GM23338 (cell line): ENCODE measurements around the gene TMEM271. TPM values are rescaled to one million over a fixed set of nuclear protein-coding genes. Genes with fewer than 3 reads are reported as not detected.

Source experiments
- ATAC-seq: fragments of 200-7000 bp; cut with Tn5 transposase; 3 replicates; pipeline ENCODE4 v1.9.1; 2020
- DNase-seq: peaks from one replicate; pipeline ENCODE4 v3.0.0-alpha.2; 2015; ENCODE audit warnings: low spot score
- H2AFZ ChIP-seq: fragments of 200-600 bp; sonication (generic); 2 replicates; pipeline ENCODE4 v1.8.0; 2016; ENCODE audit warnings: antibody characterized with exemption, mild to moderate bottlenecking, moderate library complexity
- H3F3A ChIP-seq: fragments of 200-600 bp; sonication (generic); replicated peaks from 2 replicates; pipeline ENCODE4 v1.8.0; 2017; ENCODE audit warnings: antibody characterized with exemption, mixed run types, low read depth
- H3K27ac ChIP-seq: fragments of 200-600 bp; sonication (generic); 2 replicates; pipeline ENCODE4 v1.6.1; 2016; ENCODE audit warnings: low read depth
- H3K27me3 ChIP-seq: fragments of 200-600 bp; sonication (generic); 2 replicates; pipeline ENCODE4 v1.8.0; 2016; ENCODE audit warnings: mild to moderate bottlenecking, mixed run types, moderate library complexity; ENCODE audit not compliant: insufficient read depth
- H3K36me3 ChIP-seq: fragments of 200-600 bp; sonication (generic); 2 replicates; pipeline ENCODE4 v1.8.0; 2016; ENCODE audit warnings: mild to moderate bottlenecking; ENCODE audit not compliant: insufficient read depth
- H3K4me1 ChIP-seq: fragments of 200-600 bp; sonication (generic); 2 replicates; pipeline ENCODE4 v1.8.0; 2016; ENCODE audit warnings: mild to moderate bottlenecking, moderate library complexity; ENCODE audit not compliant: insufficient read depth
- H3K4me2 ChIP-seq: fragments of 200-600 bp; sonication (generic); 2 replicates; pipeline ENCODE4 v1.7.1; 2017; ENCODE audit warnings: mixed run types
- H3K4me3 ChIP-seq: fragments of 200-600 bp; sonication (generic); 2 replicates; pipeline ENCODE4 v1.6.1; 2016; ENCODE audit warnings: mixed run types
- H3K79me2 ChIP-seq: fragments of 200-600 bp; sonication (generic); replicated peaks from 2 replicates; pipeline ENCODE4 v1.8.0; 2017; ENCODE audit warnings: mild to moderate bottlenecking; ENCODE audit not compliant: insufficient read depth
- H3K9me2 ChIP-seq: fragments of 200-600 bp; sonication (generic); 2 replicates; pipeline ENCODE4 v1.8.0; 2017; ENCODE audit not compliant: insufficient read depth
- H4K20me1 ChIP-seq: fragments of 200-600 bp; sonication (generic); replicated peaks from 2 replicates; pipeline ENCODE4 v1.8.0; 2017; ENCODE audit warnings: mild to moderate bottlenecking; ENCODE audit not compliant: insufficient read depth
- H3K27ac Mint-ChIP-seq: 2 replicates; pipeline ENCODE4 v1.8.0; 2020; ENCODE audit warnings: inconsistent platforms, mild to moderate bottlenecking, moderate library complexity, mixed read lengths
- H3K27me3 Mint-ChIP-seq: 3 replicates; pipeline ENCODE4 v1.8.0; 2022; ENCODE audit warnings: low read depth, mild to moderate bottlenecking, moderate library complexity, mixed read lengths, inconsistent platforms; ENCODE audit not compliant: insufficient read depth, poor library complexity
- H3K36me3 Mint-ChIP-seq: 3 replicates; pipeline ENCODE4 v1.8.0; 2021; ENCODE audit warnings: low read depth, mild to moderate bottlenecking, inconsistent platforms, moderate library complexity, mixed read lengths
- H3K4me1 Mint-ChIP-seq: 3 replicates; pipeline ENCODE4 v1.8.0; 2020; ENCODE audit warnings: mild to moderate bottlenecking, inconsistent platforms, mixed read lengths
- H3K4me3 Mint-ChIP-seq: 3 replicates; pipeline ENCODE4 v1.8.0; 2021; ENCODE audit warnings: moderate library complexity, mild to moderate bottlenecking, inconsistent platforms, mixed read lengths
- H3K9me3 Mint-ChIP-seq: 3 replicates; pipeline ENCODE4 v1.8.0; 2020; ENCODE audit warnings: moderate library complexity, mild to moderate bottlenecking, inconsistent platforms, mixed read lengths
- CTCF ChIP-seq, 2 experiments: fragments of 200-600 bp in 1 of 2; sonication (generic) in 1 of 2; conservative IDR thresholded peaks; 2 replicates each; pipeline versions ENCODE4 v1.5.1 to v1.6.1; 2016 to 2017; ENCODE audit warnings: antibody characterized with exemption in 2 of 2, low read depth in 2 of 2, mild to moderate bottlenecking in 2 of 2, moderate library complexity in 1 of 2
- EZH2 ChIP-seq: fragments of 200-600 bp; sonication (generic); IDR thresholded peaks from one replicate; pipeline ENCODE4 v1.8.0; 2017; ENCODE audit warnings: antibody characterized with exemption, mild to moderate bottlenecking, low read depth; ENCODE audit not compliant: unreplicated experiment
- NANOG ChIP-seq: IDR thresholded peaks from 2 replicates; pipeline ENCODE4 v1.6.1; 2016; ENCODE audit warnings: antibody characterized with exemption, borderline replicate concordance
- REST ChIP-seq: IDR thresholded peaks from one replicate; pipeline ENCODE4 v1.6.1; 2018; ENCODE audit warnings: antibody characterized with exemption; ENCODE audit not compliant: unreplicated experiment
- long read RNA-seq: library from polyadenylated mRNA; unstranded; transcript quantifications from one replicate; pipeline ENCODE4 v2.0.0, GENCODE V29; 2020; ENCODE audit not compliant: unreplicated experiment
- polyA plus RNA-seq: library from polyadenylated mRNA; unstranded; fragments of >200 nt; fragmentation: Nextera tagmentation; extraction: Ambion mirVana; gene quantifications from 2 replicates; pipeline ENCODE4 v1.2.1, GENCODE V29; 2016
- total RNA-seq: library from RNA; depleted of rRNA; stranded (reverse); fragments of >200 nt; shearing (Covaris generic); gene quantifications from 2 replicates; pipeline ENCODE4 v1.2.3, GENCODE V29; 2014; rRNA removed
- TF ChIP-seq, protein P1 (sequence below): fragments of 250-450 bp; sonication (Bioruptor Pico); IDR thresholded peaks from 2 replicates; pipeline ENCODE4 v1.5.0; 2020; ENCODE audit warnings: mild to moderate bottlenecking, moderate library complexity

The TMEM271 gene, protein sequence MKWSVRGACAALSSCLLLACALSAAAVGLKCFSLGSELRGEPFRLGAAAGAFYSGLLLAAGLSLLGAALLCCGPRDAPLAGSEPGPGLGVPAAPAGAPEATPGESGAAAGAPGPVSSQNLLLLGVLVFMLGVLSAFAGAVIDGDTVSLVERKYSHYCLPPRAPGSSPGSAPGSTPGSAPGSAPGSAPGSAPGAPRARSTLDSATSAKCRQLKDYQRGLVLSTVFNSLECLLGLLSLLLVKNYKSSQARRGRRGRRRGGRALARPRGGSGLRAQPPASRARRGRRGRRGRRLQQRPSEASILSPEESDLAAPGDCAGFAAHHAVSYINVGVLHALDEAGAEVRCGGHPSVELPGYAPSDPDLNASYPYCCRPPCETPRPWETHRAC
- total RNA-seq (0.62 TPM in 1 of 2 replicates, not detected in the other), polyA plus RNA-seq (0.11 and 0.21 TPM in 2 replicates)
- long read RNA-seq = 0 reads

- no peak within 1 kb of the TSS for H3K27ac Mint-ChIP-seq
- H4K20me1 ChIP-seq = peaks cover 5% of the 10 kb centered on the region; the same call in 1 of the 2 replicates
- peak; percentile 15 for TF ChIP-seq REST
- TF ChIP-seq EZH2 = peak; percentile 81
- TF ChIP-seq CTCF (conservative IDR thresholded peaks at IDR 0.05; ENCODE audit: low read depth in 2 of 2) = no peak
- DNase-seq (peak; percentile 83), ATAC-seq (peak; percentile 7)
- H3K36me3 ChIP-seq = no peaks in the 10 kb centered on the region
- H3K27me3 Mint-ChIP-seq = peaks cover 79% of the 10 kb centered on the region
- peak within 1 kb of the TSS; percentile 89 for H3K4me3 Mint-ChIP-seq
- H3K36me3 Mint-ChIP-seq = peaks cover 2% of the 10 kb centered on the region; the same call in 2 of the 3 replicates
- H3K27me3 ChIP-seq = peaks cover 91% of the 10 kb centered on the region
- H3K4me2 ChIP-seq = peak within 1 kb of the TSS; percentile 93
- H3K27ac ChIP-seq = no peak within 1 kb of the TSS
- peaks cover 6% of the 10 kb centered on the region; the same call in 2 of the 3 replicates for H3K9me3 Mint-ChIP-seq
- no peaks in the 10 kb centered on the region for H3K9me2 ChIP-seq
- H2AFZ ChIP-seq = peak within 1 kb of the TSS; percentile 92
- H3K79me2 ChIP-seq = no peaks in the 10 kb centered on the region
- peak within 1 kb of the TSS; percentile 83 for H3K4me3 ChIP-seq
- peaks cover 11% of the 10 kb centered on the region for H3F3A ChIP-seq
- H3K4me1 Mint-ChIP-seq = peaks cover 24% of the 10 kb centered on the region
- peaks cover 31% of the 10 kb centered on the region for H3K4me1 ChIP-seq
These were observed at the start of gene TMEM271 for GRCh38 chr4:576245-576821. TMEM271 (minus strand) TSS chr4:576295; CDS start chr4:576062, 233 bp downstream.

- Mint-ChIP-seq H3K27me3 (peaks cover 12% of the 10 kb centered on the region), H3K27ac (peak overlapping the region; percentile 44; the same call in 1 of the 2 replicates), H3K36me3 (no peaks in the 10 kb centered on the region; the same call in 2 of the 3 replicates), H3K9me3 (peaks cover under 1% of the 10 kb centered on the region; the same call in 1 of the 3 replicates), H3K4me3 (no peak overlapping the region), H3K4me1 (peaks cover 10% of the 10 kb centered on the region)
- no peak overlapping the region for H3K27ac ChIP-seq
- no peak for ATAC-seq
- H2AFZ ChIP-seq = peak overlapping the region; percentile 76
- no peak for DNase-seq
- H3K4me3 ChIP-seq = no peak overlapping the region
- H3K4me2 ChIP-seq = no peak overlapping the region
- H3K27me3 ChIP-seq = no peaks in the 10 kb centered on the region
- no peaks in the 10 kb centered on the region for H3K79me2 ChIP-seq
- H3K9me2 ChIP-seq = no peaks in the 10 kb centered on the region
- H3K36me3 ChIP-seq = no peaks in the 10 kb centered on the region
- H4K20me1 ChIP-seq = no peaks in the 10 kb centered on the region
- no peaks in the 10 kb centered on the region; the same call in 1 of the 2 replicates for H3K4me1 ChIP-seq
- no peaks in the 10 kb centered on the region for H3F3A ChIP-seq
- no peak for TF ChIP-seq NANOG
- TF ChIP-seq, protein P1, sequence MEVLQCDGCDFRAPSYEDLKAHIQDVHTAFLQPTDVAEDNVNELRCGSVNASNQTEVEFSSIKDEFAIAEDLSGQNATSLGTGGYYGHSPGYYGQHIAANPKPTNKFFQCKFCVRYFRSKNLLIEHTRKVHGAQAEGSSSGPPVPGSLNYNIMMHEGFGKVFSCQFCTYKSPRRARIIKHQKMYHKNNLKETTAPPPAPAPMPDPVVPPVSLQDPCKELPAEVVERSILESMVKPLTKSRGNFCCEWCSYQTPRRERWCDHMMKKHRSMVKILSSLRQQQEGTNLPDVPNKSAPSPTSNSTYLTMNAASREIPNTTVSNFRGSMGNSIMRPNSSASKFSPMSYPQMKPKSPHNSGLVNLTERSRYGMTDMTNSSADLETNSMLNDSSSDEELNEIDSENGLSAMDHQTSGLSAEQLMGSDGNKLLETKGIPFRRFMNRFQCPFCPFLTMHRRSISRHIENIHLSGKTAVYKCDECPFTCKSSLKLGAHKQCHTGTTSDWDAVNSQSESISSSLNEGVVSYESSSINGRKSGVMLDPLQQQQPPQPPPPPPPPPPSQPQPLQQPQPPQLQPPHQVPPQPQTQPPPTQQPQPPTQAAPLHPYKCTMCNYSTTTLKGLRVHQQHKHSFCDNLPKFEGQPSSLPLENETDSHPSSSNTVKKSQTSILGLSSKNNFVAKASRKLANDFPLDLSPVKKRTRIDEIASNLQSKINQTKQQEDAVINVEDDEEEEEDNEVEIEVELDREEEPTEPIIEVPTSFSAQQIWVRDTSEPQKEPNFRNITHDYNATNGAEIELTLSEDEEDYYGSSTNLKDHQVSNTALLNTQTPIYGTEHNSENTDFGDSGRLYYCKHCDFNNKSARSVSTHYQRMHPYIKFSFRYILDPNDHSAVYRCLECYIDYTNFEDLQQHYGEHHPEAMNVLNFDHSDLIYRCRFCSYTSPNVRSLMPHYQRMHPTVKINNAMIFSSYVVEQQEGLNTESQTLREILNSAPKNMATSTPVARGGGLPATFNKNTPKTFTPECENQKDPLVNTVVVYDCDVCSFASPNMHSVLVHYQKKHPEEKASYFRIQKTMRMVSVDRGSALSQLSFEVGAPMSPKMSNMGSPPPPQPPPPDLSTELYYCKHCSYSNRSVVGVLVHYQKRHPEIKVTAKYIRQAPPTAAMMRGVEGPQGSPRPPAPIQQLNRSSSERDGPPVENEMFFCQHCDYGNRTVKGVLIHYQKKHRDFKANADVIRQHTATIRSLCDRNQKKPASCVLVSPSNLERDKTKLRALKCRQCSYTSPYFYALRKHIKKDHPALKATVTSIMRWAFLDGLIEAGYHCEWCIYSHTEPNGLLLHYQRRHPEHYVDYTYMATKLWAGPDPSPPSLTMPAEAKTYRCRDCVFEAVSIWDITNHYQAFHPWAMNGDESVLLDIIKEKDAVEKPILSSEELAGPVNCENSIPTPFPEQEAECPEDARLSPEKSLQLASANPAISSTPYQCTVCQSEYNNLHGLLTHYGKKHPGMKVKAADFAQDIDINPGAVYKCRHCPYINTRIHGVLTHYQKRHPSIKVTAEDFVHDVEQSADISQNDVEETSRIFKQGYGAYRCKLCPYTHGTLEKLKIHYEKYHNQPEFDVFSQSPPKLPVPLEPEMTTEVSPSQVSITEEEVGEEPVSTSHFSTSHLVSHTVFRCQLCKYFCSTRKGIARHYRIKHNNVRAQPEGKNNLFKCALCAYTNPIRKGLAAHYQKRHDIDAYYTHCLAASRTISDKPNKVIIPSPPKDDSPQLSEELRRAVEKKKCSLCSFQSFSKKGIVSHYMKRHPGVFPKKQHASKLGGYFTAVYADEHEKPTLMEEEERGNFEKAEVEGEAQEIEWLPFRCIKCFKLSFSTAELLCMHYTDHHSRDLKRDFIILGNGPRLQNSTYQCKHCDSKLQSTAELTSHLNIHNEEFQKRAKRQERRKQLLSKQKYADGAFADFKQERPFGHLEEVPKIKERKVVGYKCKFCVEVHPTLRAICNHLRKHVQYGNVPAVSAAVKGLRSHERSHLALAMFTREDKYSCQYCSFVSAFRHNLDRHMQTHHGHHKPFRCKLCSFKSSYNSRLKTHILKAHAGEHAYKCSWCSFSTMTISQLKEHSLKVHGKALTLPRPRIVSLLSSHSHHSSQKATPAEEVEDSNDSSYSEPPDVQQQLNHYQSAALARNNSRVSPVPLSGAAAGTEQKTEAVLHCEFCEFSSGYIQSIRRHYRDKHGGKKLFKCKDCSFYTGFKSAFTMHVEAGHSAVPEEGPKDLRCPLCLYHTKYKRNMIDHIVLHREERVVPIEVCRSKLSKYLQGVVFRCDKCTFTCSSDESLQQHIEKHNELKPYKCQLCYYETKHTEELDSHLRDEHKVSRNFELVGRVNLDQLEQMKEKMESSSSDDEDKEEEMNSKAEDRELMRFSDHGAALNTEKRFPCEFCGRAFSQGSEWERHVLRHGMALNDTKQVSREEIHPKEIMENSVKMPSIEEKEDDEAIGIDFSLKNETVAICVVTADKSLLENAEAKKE (CRISPR knock-in tag) = no peak
These were observed 49.6 kb upstream of the TMEM271 start for GRCh38 chr4:625631-626161.
